ENCODE measurements around the gene GBGT1. TPM values are rescaled to one million over a fixed set of nuclear protein-coding genes. Genes with fewer than 3 reads are reported as not detected.

GBGT1 gene
- total and polyA plus RNA-seq, 2 of the 4 experiments (the other 2 are of a cell fraction), result 1.8 to 3.2 TPM

DNA sequence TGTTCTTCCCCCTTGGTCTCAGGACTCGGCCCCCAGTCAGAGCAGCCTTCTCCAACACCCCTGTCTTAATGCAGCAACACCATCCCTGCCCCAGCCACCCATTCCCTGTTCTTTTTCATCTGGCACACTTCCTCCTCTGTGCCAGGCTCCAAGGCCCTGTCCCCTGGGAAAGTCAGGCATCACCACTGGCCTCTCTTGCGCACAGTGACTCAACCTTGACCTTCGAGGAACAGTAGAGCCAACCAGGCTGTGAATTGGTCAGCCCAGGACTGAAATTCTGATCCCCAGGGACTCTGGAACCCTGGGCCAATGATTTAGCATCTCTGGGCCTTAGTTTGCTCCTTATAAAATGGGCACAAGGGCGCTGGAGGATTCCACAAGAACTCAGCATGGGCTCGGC, 32.2 kb downstream of the GBGT1 start:
- TF ChIP-seq MAZ (IDR thresholded peaks at IDR 0.05; ENCODE audit: borderline replicate concordance, low read depth, low read length) (no peak), BHLHE40 (IDR thresholded peaks at IDR 0.05; ENCODE audit: low read depth, low read length) (no peak), RFX5 (IDR thresholded peaks at IDR 0.05; ENCODE audit: low read depth, low read length) (no peak), SMC3 (IDR thresholded peaks at IDR 0.05; ENCODE audit: low read depth, low read length) (no peak), RCOR1 (IDR thresholded peaks at IDR 0.05; ENCODE audit: insufficient replicate concordance, low read length) (no peak), MAFK (IDR thresholded peaks at IDR 0.05; ENCODE audit: low read depth, low read length) (no peak), NFE2L2 (IDR thresholded peaks at IDR 0.05; ENCODE audit: low read depth, low read length) (no peak), CHD1 (IDR thresholded peaks at IDR 0.05; ENCODE audit: low read depth, low read length) (no peak), ELK1 (IDR thresholded peaks at IDR 0.05; ENCODE audit: borderline replicate concordance, low read depth, low read length) (no peak), FOS (IDR thresholded peaks at IDR 0.05; ENCODE audit: low read depth, low read length) (no peak), MXI1 (IDR thresholded peaks at IDR 0.05; ENCODE audit: borderline replicate concordance, low read depth, low read length) (no peak), CEBPB (IDR thresholded peaks at IDR 0.05; ENCODE audit: low read depth, low read length) (no peak), POLR2A (IDR thresholded peaks at IDR 0.05; ENCODE audit: low read depth, low read length) (no peak), RAD21 (IDR thresholded peaks at IDR 0.05; ENCODE audit: low read length) (no peak), CTCF (conservative IDR thresholded peaks at IDR 0.05; ENCODE audit: low read depth, low read length) (no peak)
- TF ChIP-seq, protein P1, sequence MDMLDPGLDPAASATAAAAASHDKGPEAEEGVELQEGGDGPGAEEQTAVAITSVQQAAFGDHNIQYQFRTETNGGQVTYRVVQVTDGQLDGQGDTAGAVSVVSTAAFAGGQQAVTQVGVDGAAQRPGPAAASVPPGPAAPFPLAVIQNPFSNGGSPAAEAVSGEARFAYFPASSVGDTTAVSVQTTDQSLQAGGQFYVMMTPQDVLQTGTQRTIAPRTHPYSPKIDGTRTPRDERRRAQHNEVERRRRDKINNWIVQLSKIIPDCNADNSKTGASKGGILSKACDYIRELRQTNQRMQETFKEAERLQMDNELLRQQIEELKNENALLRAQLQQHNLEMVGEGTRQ (IDR thresholded peaks at IDR 0.05; ENCODE audit: low read depth, low read length), result no peak
- Histone ChIP-seq H3K14ac (replicated peaks; ENCODE audit: low read depth, low read length) (no peak overlapping the region), H3K4me3 (ENCODE audit: insufficient read depth, low read depth, low read length) (no peak overlapping the region), H3K79me1 (ENCODE audit: low read depth in 1 of 2, low read length in 2 of 2) (peaks cover 15 to 50% of the 10 kb centered on the region in 2 experiments; a peak in 3 of 4 replicates), H3K4me1 (ENCODE audit: control insufficient read depth, insufficient read depth, low read length) (peaks cover 36% of the 10 kb centered on the region), H4K20me1 (ENCODE audit: insufficient read depth, low read length) (peaks cover 56% of the 10 kb centered on the region), H2AFZ (replicated peaks; ENCODE audit: low read length, poor library complexity) (no peak overlapping the region), H4K91ac (ENCODE audit: insufficient read depth, low read depth, low read length) (no peak overlapping the region), H3K56ac (ENCODE audit: extremely low read depth, insufficient read depth, low read length) (no peak overlapping the region), H4K5ac (ENCODE audit: low read depth, low read length) (no peak overlapping the region), H2BK20ac (ENCODE audit: low read depth, low read length) (no peak overlapping the region), H3K9me1 (ENCODE audit: insufficient read depth, low read length) (peaks cover 19% of the 10 kb centered on the region; the same call in 1 of the 2 replicates), H2AK5ac (ENCODE audit: low read depth, low read length) (peak overlapping the region; percentile 45), H3K23ac (ENCODE audit: low read depth, low read length) (no peak overlapping the region), H3K4me2 (ENCODE audit: low read depth, low read length) (no peak overlapping the region), H3K9ac (ENCODE audit: low read depth, low read length) (no peak overlapping the region), H3K18ac (ENCODE audit: low read depth, low read length) (no peak overlapping the region), H2BK120ac (ENCODE audit: low read depth, low read length) (no peak overlapping the region), H3K27ac (ENCODE audit: insufficient read depth, low read length) (no peak overlapping the region), H3K27me3 (ENCODE audit: control insufficient read depth, insufficient read depth, low read length) (no peaks in the 10 kb centered on the region), H2AK9ac (replicated peaks; ENCODE audit: low read depth, low read length, poor library complexity) (no peak overlapping the region), H3K4ac (ENCODE audit: low read depth, low read length) (peak overlapping the region; percentile 51; the same call in 1 of the 2 replicates), H2BK15ac (ENCODE audit: low read depth, low read length) (no peak overlapping the region), H3K36me3 (ENCODE audit: control insufficient read depth, insufficient read depth, low read length) (peaks cover 2% of the 10 kb centered on the region; the same call in 1 of the 2 replicates), H3K9me3 (ENCODE audit: control insufficient read depth, insufficient read depth, low read length) (no peaks in the 10 kb centered on the region), H2BK5ac (ENCODE audit: low read depth, low read length, poor library complexity, severe bottlenecking) (no peak overlapping the region), H4K8ac (ENCODE audit: low read depth in 2 of 2, low read length in 2 of 2) (no peak overlapping the region)
- intact Hi-C loops (cut with micrococcal nuclease), result no loop called here
- ATAC-seq (ENCODE audit: low read depth) (no peak), DNase-seq (no peak)
- BruUV-seq (replicated peaks), result no TSS peak
- dilution Hi-C loops (cut with HindIII; ENCODE audit: low sequenced_read_pairs, unreplicated experiment), result no loop called here
- ChIA-PET CTCF (no interaction called here), POLR2A (ENCODE audit: unreplicated experiment) (no interaction called here)
- in situ Hi-C loops (cut with MboI; ENCODE audit: low sequenced_read_pairs), result no loop called here
- 82% methylated on average over 4 of the region's 5 CpGs; no CpG with 5 or more reads in 1 of the 2 experiments for WGBS, 2 experiments (ENCODE audit: extremely low coverage in 2 of 2, insufficient read length in 1 of 2)
